OCI-LY7 (cell line): Measurements from ENCODE around the gene TBX21. TPM values are rescaled to one million over a fixed set of nuclear protein-coding genes. Genes with fewer than 3 reads are reported as not detected.

Source experiments
- BruUV-seq: library from RNA; stranded (reverse); fragments of 400-500 nt; replicated peaks from 2 replicates; lab custom pipeline; 2021; lab: Mats Ljungman, UMichigan
- CTCF ChIA-PET: fragments of 300-600 bp; sonication (Branson Sonifier 250); formaldehyde crosslinking; loops from one replicate; lab custom pipeline; 2022; ENCODE audit warnings: antibody characterized with exemption; ENCODE audit not compliant: unreplicated experiment; lab: Charles Lee
- POLR2A ChIA-PET: fragments of 300-600 bp; sonication (Branson Sonifier 250); formaldehyde crosslinking; loops from one replicate; lab custom pipeline; 2022; ENCODE audit warnings: antibody characterized with exemption; lab: Charles Lee
- DNase-seq: peaks from one replicate; pipeline ENCODE4 v3.0.0-alpha.2; 2015; ENCODE audit warnings: low spot score
- H2AFZ ChIP-seq: fragments of 200-600 bp; sonication (generic), shearing (Covaris generic); 2 replicates; pipeline ENCODE4 v1.6.1; 2014; ENCODE audit warnings: mild to moderate bottlenecking, antibody characterized with exemption, low read length, moderate library complexity
- H3K27ac ChIP-seq: fragments of 200-600 bp; sonication (generic); 2 replicates; pipeline ENCODE4 v1.5.1; 2014; ENCODE audit warnings: mixed run types, low read depth, mild to moderate bottlenecking, moderate library complexity, low read length, inconsistent platforms; ENCODE audit not compliant: poor library complexity, severe bottlenecking
- H3K36me3 ChIP-seq: fragments of 200-600 bp; sonication (generic); 2 replicates; pipeline ENCODE4 v1.6.1; 2014; ENCODE audit warnings: mild to moderate bottlenecking, antibody characterized with exemption, low read length, moderate library complexity, mixed read lengths; ENCODE audit not compliant: insufficient read depth
- H3K4me1 ChIP-seq: fragments of 200-600 bp; sonication (generic); 2 replicates; pipeline ENCODE4 v1.5.1; 2014; ENCODE audit warnings: mild to moderate bottlenecking, low read length; ENCODE audit not compliant: insufficient read depth, poor library complexity, severe bottlenecking
- H3K4me2 ChIP-seq: fragments of 200-600 bp; sonication (generic); 2 replicates; pipeline ENCODE4 v1.6.1; 2014; ENCODE audit warnings: mild to moderate bottlenecking, low read length
- H3K4me3 ChIP-seq: fragments of 200-600 bp; sonication (generic); 2 replicates; pipeline ENCODE4 v1.5.1; 2014; ENCODE audit warnings: mild to moderate bottlenecking, low read depth, low read length; ENCODE audit not compliant: poor library complexity, severe bottlenecking
- H3K79me2 ChIP-seq: fragments of 200-600 bp; sonication (generic); 2 replicates; pipeline ENCODE4 v1.6.1; 2016; ENCODE audit warnings: low read depth, mild to moderate bottlenecking, low read length, moderate library complexity, mixed read lengths; ENCODE audit not compliant: insufficient read depth
- H3K9me2 ChIP-seq: fragments of 200-600 bp; sonication (generic); 2 replicates; pipeline ENCODE4 v1.6.1; 2016; ENCODE audit warnings: mild to moderate bottlenecking, low read length, mixed read lengths; ENCODE audit not compliant: insufficient read depth
- H3K9me3 ChIP-seq: fragments of 200-600 bp; sonication (generic); 2 replicates; pipeline ENCODE4 v1.6.1; 2014; ENCODE audit warnings: mild to moderate bottlenecking, mixed run types, low read length, mixed read lengths
- H4K20me1 ChIP-seq: fragments of 200-600 bp; sonication (generic); 2 replicates; pipeline ENCODE4 v1.6.1; 2014; ENCODE audit warnings: mild to moderate bottlenecking, antibody characterized with exemption, low read length, moderate library complexity, mixed read lengths; ENCODE audit not compliant: insufficient read depth
- EZH2phosphoT487 ChIP-seq: fragments of 200-600 bp; sonication (generic); IDR thresholded peaks from 2 replicates; pipeline ENCODE4 v1.6.1; 2018; ENCODE audit warnings: low read depth, borderline replicate concordance, mild to moderate bottlenecking, mixed run types, antibody characterized with exemption, low read length, moderate library complexity, mixed read lengths
- intact Hi-C: fragments of 100-400 bp; cut with micrococcal nuclease; formaldehyde crosslinking; loops from one replicate; pipeline ENCODE4 v1.10.0; 2022; ENCODE audit not compliant: unreplicated experiment
- total RNA-seq, 2 experiments: library from RNA; depleted of rRNA in 1 of 2; stranded (reverse); fragments of >200 nt in 1 of 2; shearing (Covaris generic) in 1 of 2; gene quantifications; 2 replicates each; pipeline ENCODE4 v1.2.3, GENCODE V29; 2014 to 2022
- TF ChIP-seq, protein P1 (sequence below): fragments of 200-600 bp; sonication (generic); conservative IDR thresholded peaks from 2 replicates; pipeline ENCODE4 v1.5.1; 2014; ENCODE audit warnings: mild to moderate bottlenecking, antibody characterized with exemption, low read length, moderate library complexity, mixed read lengths

Gene TBX21
- total RNA-seq, 2 experiments from 2014 or later = not detected

GRCh38 chr17:47774331-47774730 lies 41.3 kb downstream of the TBX21 start:
- CTCF ChIA-PET = no interaction called here
- no peak overlapping the region for H2AFZ ChIP-seq
- no peak overlapping the region for H3K27ac ChIP-seq
- 0 out of 2 replicates have a peak, but pooled peaks cover 4% of the 10 kb centered on the region for H4K20me1 ChIP-seq
- no peak overlapping the region for H3K4me3 ChIP-seq
- no peaks in the 10 kb centered on the region for H3K79me2 ChIP-seq
- TF ChIP-seq EZH2phosphoT487 = no peak
- TF ChIP-seq, protein P1, sequence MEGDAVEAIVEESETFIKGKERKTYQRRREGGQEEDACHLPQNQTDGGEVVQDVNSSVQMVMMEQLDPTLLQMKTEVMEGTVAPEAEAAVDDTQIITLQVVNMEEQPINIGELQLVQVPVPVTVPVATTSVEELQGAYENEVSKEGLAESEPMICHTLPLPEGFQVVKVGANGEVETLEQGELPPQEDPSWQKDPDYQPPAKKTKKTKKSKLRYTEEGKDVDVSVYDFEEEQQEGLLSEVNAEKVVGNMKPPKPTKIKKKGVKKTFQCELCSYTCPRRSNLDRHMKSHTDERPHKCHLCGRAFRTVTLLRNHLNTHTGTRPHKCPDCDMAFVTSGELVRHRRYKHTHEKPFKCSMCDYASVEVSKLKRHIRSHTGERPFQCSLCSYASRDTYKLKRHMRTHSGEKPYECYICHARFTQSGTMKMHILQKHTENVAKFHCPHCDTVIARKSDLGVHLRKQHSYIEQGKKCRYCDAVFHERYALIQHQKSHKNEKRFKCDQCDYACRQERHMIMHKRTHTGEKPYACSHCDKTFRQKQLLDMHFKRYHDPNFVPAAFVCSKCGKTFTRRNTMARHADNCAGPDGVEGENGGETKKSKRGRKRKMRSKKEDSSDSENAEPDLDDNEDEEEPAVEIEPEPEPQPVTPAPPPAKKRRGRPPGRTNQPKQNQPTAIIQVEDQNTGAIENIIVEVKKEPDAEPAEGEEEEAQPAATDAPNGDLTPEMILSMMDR = no peak
- intact Hi-C loops = no loop called here
- no peaks in the 10 kb centered on the region for H3K9me3 ChIP-seq
- no peaks in the 10 kb centered on the region for H3K4me1 ChIP-seq
- H3K9me2 ChIP-seq = no peaks in the 10 kb centered on the region
- no peaks in the 10 kb centered on the region for H3K36me3 ChIP-seq
- H3K4me2 ChIP-seq = no peak overlapping the region
- no TSS peak for BruUV-seq
- POLR2A ChIA-PET = no interaction called here
- DNase-seq = no peak

GRCh38 chr17:47774987-47775580 lies 42.0 kb downstream of the TBX21 start:
- Histone ChIP-seq H3K27ac (no peak overlapping the region), H3K4me3 (no peak overlapping the region), H3K79me2 (no peaks in the 10 kb centered on the region), H3K4me2 (no peak overlapping the region), H3K4me1 (no peaks in the 10 kb centered on the region), H3K36me3 (no peaks in the 10 kb centered on the region), H3K9me2 (no peaks in the 10 kb centered on the region), H3K9me3 (no peaks in the 10 kb centered on the region), H2AFZ (no peak overlapping the region), H4K20me1 (0 out of 2 replicates have a peak, but pooled peaks cover 4% of the 10 kb centered on the region)
- no TSS peak for BruUV-seq
- POLR2A ChIA-PET = no interaction called here
- intact Hi-C loops = no loop called here
- no peak for DNase-seq
- TF ChIP-seq EZH2phosphoT487 = no peak
- TF ChIP-seq, protein P1 = no peak
- CTCF ChIA-PET = no interaction called here
